PC-9 (cell line): ENCODE measurements around the gene KISS1. TPM values are rescaled to one million over a fixed set of nuclear protein-coding genes. Genes with fewer than 3 reads are reported as not detected.

Source experiments
- BruUV-seq: library from RNA; stranded (reverse); fragments of 400-500 nt; replicated peaks from 2 replicates; lab custom pipeline; 2021; lab: Mats Ljungman, UMichigan
- CTCF ChIA-PET: fragments of 300-600 bp; sonication (Branson Sonifier 250); formaldehyde crosslinking; loops from one replicate; lab custom pipeline; 2022; ENCODE audit warnings: antibody characterized with exemption; lab: Charles Lee
- POLR2A ChIA-PET: fragments of 300-600 bp; sonication (Branson Sonifier 250); formaldehyde crosslinking; loops from one replicate; lab custom pipeline; 2022; ENCODE audit warnings: antibody characterized with exemption; ENCODE audit not compliant: unreplicated experiment; lab: Charles Lee
- DNase-seq, 2 experiments: peaks; one replicate each; pipeline versions ENCODE4 v3.0.0 to v3.0.0-alpha.2; 2015 to 2022; ENCODE audit warnings: mixed read lengths in 1 of 2
- H2AFZ ChIP-seq: fragments of 200-600 bp; sonication (generic); 2 replicates; pipeline ENCODE4 v1.8.1; 2017; ENCODE audit warnings: antibody characterized with exemption
- H3F3A ChIP-seq: fragments of 200-600 bp; sonication (generic); 2 replicates; pipeline ENCODE4 v1.8.1; 2017; ENCODE audit warnings: antibody characterized with exemption, mild to moderate bottlenecking, low read depth; ENCODE audit not compliant: insufficient read depth
- H3K27ac ChIP-seq: fragments of 200-600 bp; sonication (generic); 2 replicates; pipeline ENCODE4 v1.6.1; 2016; ENCODE audit warnings: mixed run types
- H3K27me3 ChIP-seq: fragments of 200-600 bp; sonication (generic); 2 replicates; pipeline ENCODE4 v1.6.1; 2016; ENCODE audit warnings: low read depth, mixed run types; ENCODE audit not compliant: insufficient read depth
- H3K36me3 ChIP-seq: fragments of 200-600 bp; sonication (generic); 2 replicates; pipeline ENCODE4 v1.6.1; 2016; ENCODE audit warnings: low read depth, mixed run types
- H3K4me1 ChIP-seq: fragments of 200-600 bp; sonication (generic); replicated peaks from 2 replicates; pipeline ENCODE4 v1.6.1; 2016; ENCODE audit warnings: mixed run types; ENCODE audit not compliant: insufficient read depth
- H3K4me2 ChIP-seq: fragments of 200-600 bp; sonication (generic); 2 replicates; pipeline ENCODE4 v1.6.1; 2017; ENCODE audit warnings: mixed run types
- H3K4me3 ChIP-seq: fragments of 200-600 bp; sonication (generic); 2 replicates; pipeline ENCODE4 v1.6.1; 2016; ENCODE audit warnings: mixed run types
- H3K79me2 ChIP-seq: fragments of 200-600 bp; sonication (generic); 2 replicates; pipeline ENCODE4 v1.6.1; 2017; ENCODE audit warnings: low read depth, mixed run types
- H3K9me2 ChIP-seq: fragments of 200-600 bp; sonication (generic); 2 replicates; pipeline ENCODE4 v1.8.1; 2017; ENCODE audit warnings: mild to moderate bottlenecking; ENCODE audit not compliant: insufficient read depth
- H3K9me3 ChIP-seq: fragments of 200-600 bp; sonication (generic); 2 replicates; pipeline ENCODE4 v1.8.1; 2016; ENCODE audit warnings: low read depth; ENCODE audit not compliant: insufficient read depth
- H4K20me1 ChIP-seq: fragments of 200-600 bp; sonication (generic); 2 replicates; pipeline ENCODE4 v1.8.1; 2017; ENCODE audit not compliant: insufficient read depth
- EZH2 ChIP-seq: fragments of 200-600 bp; sonication (generic); IDR thresholded peaks from 2 replicates; pipeline ENCODE4 v1.8.0; 2017; ENCODE audit warnings: antibody characterized with exemption, low read depth
- intact Hi-C: fragments of 100-400 bp; cut with micrococcal nuclease; formaldehyde crosslinking; loops from one replicate; pipeline ENCODE4 v1.10.0; 2022; ENCODE audit not compliant: unreplicated experiment
- total RNA-seq: library from RNA; stranded (reverse); gene quantifications from 2 replicates; pipeline ENCODE4 v1.2.3, GENCODE V29; 2021
- TF ChIP-seq, protein P1 (sequence below): fragments of 200-600 bp; sonication (generic); conservative IDR thresholded peaks from 2 replicates; pipeline ENCODE4 v1.6.1; 2017; ENCODE audit warnings: mixed run types, antibody characterized with exemption, mild to moderate bottlenecking, moderate library complexity

The KISS1 gene
- total RNA-seq, 1 experiment from 2014 or later, result 5.2 TPM

DNA sequence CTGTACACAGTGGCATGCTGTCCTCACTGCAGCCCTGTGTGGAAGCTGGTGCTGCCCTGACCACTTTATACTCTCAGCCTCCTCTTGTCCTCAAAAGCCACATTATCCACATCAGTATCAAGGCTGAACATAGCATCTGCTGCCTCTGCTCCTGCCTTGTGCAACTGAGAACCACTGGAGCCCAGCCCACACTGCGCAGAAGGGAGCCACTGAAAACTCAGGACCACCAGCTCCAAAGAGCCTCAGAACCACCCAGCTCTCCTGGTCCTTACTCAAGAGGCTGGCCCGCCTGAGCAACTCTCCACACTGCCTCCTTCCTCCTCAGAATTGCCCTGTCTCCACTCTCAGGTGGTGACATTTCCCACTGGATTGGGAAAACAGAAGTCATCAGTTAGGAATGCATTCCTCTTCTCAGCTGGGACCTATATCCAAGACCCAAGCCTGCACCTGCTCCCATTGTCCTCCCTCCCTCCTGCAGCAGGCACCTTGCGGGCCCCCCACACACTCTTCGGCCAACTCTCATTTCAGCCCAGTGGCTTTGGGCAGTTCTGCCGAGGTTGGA lies 7.0 kb upstream of the KISS1 start:
- CTCF ChIA-PET, result no interaction called here
- no peak overlapping the region for H3K4me3 ChIP-seq
- POLR2A ChIA-PET, result no interaction called here
- H4K20me1 ChIP-seq, result no peaks in the 10 kb centered on the region
- H3K27me3 ChIP-seq, result no peaks in the 10 kb centered on the region
- H3F3A ChIP-seq, result peaks cover 21% of the 10 kb centered on the region
- H3K9me2 ChIP-seq, result no peaks in the 10 kb centered on the region
- no peak for DNase-seq
- intact Hi-C loops, result no loop called here
- no peak overlapping the region for H2AFZ ChIP-seq
- peaks cover 44% of the 10 kb centered on the region for H3K4me1 ChIP-seq
- H3K9me3 ChIP-seq, result no peaks in the 10 kb centered on the region
- H3K4me2 ChIP-seq, result peak overlapping the region; percentile 1; the same call in 1 of the 2 replicates
- no peak for TF ChIP-seq EZH2
- TF ChIP-seq, protein P1, sequence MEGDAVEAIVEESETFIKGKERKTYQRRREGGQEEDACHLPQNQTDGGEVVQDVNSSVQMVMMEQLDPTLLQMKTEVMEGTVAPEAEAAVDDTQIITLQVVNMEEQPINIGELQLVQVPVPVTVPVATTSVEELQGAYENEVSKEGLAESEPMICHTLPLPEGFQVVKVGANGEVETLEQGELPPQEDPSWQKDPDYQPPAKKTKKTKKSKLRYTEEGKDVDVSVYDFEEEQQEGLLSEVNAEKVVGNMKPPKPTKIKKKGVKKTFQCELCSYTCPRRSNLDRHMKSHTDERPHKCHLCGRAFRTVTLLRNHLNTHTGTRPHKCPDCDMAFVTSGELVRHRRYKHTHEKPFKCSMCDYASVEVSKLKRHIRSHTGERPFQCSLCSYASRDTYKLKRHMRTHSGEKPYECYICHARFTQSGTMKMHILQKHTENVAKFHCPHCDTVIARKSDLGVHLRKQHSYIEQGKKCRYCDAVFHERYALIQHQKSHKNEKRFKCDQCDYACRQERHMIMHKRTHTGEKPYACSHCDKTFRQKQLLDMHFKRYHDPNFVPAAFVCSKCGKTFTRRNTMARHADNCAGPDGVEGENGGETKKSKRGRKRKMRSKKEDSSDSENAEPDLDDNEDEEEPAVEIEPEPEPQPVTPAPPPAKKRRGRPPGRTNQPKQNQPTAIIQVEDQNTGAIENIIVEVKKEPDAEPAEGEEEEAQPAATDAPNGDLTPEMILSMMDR, result no peak
- H3K79me2 ChIP-seq, result peaks cover 12% of the 10 kb centered on the region; the same call in 1 of the 2 replicates
- H3K36me3 ChIP-seq, result no peaks in the 10 kb centered on the region
- H3K27ac ChIP-seq, result no peak overlapping the region
- BruUV-seq, result no TSS peak

DNA sequence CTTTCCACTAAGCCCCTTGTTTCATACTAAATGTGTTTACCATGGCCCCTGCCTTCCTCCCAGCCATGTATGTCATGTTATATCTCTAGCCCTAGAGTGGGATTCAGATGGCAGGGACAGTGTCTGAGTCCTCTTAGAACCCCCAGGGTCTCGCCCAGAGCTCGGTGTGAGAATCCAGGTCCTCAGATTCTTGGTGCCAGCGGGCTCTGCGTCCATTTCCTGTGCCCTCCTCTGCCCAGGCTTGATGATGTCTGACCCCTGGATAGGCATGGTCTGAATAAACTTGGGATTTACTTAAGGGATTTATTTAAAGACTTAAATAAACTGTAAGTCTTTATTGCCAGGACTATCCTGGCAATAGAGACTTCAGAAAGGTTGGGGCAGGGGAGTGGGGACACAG lies 6.2 kb upstream of the KISS1 start:
- no peak for TF ChIP-seq EZH2
- Histone ChIP-seq H3K4me2 (no peak overlapping the region), H3K9me3 (no peaks in the 10 kb centered on the region), H3K36me3 (no peaks in the 10 kb centered on the region), H3K9me2 (no peaks in the 10 kb centered on the region), H3K4me1 (peaks cover 47% of the 10 kb centered on the region), H3K4me3 (no peak overlapping the region), H3K27me3 (no peaks in the 10 kb centered on the region), H3F3A (peaks cover 26% of the 10 kb centered on the region), H3K27ac (no peak overlapping the region), H3K79me2 (peaks cover 12% of the 10 kb centered on the region; the same call in 1 of the 2 replicates), H2AFZ (no peak overlapping the region), H4K20me1 (no peaks in the 10 kb centered on the region)
- CTCF ChIA-PET, result no interaction called here
- BruUV-seq, result no TSS peak
- intact Hi-C loops, result no loop called here
- no peak for DNase-seq
- POLR2A ChIA-PET, result no interaction called here

DNA sequence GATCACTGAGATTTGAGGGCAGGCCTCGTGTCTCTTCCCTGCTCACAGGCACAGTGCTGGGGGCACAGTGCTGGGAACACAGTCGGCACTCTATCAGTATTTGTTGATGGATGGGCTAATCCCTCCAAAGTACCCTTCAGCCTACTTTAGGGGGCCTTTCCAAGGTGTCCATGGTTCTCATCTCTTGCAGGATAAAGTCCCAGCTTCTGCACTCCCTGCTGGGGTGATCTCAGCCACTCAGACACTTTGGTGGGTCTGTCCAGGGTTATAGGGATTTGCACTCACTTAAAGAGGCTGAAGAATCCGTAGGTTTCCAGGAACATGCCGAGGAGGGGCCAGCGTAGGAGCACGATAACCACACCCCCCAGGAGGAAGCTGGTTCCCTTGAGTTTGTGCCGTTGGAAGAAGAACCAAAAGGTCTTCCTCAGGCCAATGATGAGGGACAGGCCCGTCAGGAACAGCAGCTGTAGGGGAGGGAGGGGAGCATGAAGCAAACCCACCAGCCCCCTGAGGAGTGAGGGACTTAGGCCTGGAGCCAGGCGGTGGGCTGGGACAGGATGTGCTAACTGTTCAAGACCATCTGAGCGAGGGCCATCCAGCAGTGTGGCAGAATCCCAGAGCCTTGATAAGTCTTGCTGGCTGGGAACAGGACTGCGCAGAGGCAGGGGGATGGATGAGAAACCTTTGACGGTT lies 5.2 kb upstream of the KISS1 start:
- no peaks in the 10 kb centered on the region for H3K9me3 ChIP-seq
- no peaks in the 10 kb centered on the region for H4K20me1 ChIP-seq
- ChIA-PET CTCF (interaction anchor here (0.6 kb wide), 1 partner anchor 197 kb away, joined by 3 read pairs; no protein-coding TSS in a partner anchor), POLR2A (no interaction called here)
- H3K9me2 ChIP-seq, result no peaks in the 10 kb centered on the region
- H3K27me3 ChIP-seq, result no peaks in the 10 kb centered on the region
- H3K4me3 ChIP-seq, result no peak overlapping the region
- no peak for DNase-seq
- peaks cover 38% of the 10 kb centered on the region for H3K4me1 ChIP-seq
- no TSS peak for BruUV-seq
- H3F3A ChIP-seq, result peaks cover 23% of the 10 kb centered on the region
- H2AFZ ChIP-seq, result no peak overlapping the region
- H3K36me3 ChIP-seq, result no peaks in the 10 kb centered on the region
- intact Hi-C loops, result no loop called here
- no peak overlapping the region for H3K27ac ChIP-seq
- peaks cover 8% of the 10 kb centered on the region; the same call in 1 of the 2 replicates for H3K79me2 ChIP-seq
- no peak overlapping the region for H3K4me2 ChIP-seq
- TF ChIP-seq, protein P1, result no peak
- TF ChIP-seq EZH2, result no peak
